ENCODE results near the gene ARID1B.

DNA sequence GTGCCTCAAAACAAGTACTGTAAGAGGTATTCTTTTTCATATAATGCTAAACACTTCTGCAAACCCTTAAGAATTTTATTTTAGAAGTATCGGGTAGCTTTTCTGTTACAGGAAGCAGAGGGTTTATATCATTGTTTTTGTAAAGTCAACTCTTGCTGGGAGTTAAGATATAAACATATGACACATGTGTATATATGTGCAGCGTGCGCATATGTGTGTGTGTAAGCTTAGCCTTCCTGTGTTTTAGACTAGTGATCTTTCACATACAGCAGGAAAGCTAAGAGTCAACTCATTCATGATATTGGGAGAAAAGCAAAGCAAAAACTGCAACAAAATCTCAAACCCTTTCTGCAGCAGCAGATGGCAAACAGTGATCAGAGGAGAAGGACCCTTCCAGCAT is 102.4 kb downstream of the ARID1B start:
- TF ChIP-seq, protein P1, sequence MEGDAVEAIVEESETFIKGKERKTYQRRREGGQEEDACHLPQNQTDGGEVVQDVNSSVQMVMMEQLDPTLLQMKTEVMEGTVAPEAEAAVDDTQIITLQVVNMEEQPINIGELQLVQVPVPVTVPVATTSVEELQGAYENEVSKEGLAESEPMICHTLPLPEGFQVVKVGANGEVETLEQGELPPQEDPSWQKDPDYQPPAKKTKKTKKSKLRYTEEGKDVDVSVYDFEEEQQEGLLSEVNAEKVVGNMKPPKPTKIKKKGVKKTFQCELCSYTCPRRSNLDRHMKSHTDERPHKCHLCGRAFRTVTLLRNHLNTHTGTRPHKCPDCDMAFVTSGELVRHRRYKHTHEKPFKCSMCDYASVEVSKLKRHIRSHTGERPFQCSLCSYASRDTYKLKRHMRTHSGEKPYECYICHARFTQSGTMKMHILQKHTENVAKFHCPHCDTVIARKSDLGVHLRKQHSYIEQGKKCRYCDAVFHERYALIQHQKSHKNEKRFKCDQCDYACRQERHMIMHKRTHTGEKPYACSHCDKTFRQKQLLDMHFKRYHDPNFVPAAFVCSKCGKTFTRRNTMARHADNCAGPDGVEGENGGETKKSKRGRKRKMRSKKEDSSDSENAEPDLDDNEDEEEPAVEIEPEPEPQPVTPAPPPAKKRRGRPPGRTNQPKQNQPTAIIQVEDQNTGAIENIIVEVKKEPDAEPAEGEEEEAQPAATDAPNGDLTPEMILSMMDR (IDR thresholded peaks at IDR 0.05; ENCODE audit: low read depth, low read length, missing input control), result no peak
- TF ChIP-seq, protein P2, sequence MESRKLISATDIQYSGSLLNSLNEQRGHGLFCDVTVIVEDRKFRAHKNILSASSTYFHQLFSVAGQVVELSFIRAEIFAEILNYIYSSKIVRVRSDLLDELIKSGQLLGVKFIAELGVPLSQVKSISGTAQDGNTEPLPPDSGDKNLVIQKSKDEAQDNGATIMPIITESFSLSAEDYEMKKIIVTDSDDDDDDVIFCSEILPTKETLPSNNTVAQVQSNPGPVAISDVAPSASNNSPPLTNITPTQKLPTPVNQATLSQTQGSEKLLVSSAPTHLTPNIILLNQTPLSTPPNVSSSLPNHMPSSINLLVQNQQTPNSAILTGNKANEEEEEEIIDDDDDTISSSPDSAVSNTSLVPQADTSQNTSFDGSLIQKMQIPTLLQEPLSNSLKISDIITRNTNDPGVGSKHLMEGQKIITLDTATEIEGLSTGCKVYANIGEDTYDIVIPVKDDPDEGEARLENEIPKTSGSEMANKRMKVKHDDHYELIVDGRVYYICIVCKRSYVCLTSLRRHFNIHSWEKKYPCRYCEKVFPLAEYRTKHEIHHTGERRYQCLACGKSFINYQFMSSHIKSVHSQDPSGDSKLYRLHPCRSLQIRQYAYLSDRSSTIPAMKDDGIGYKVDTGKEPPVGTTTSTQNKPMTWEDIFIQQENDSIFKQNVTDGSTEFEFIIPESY (IDR thresholded peaks at IDR 0.05), result no peak
- TF ChIP-seq TAF1 (conservative IDR thresholded peaks at IDR 0.05), result no peak

All from liver (tissue), 3 donors.